GM10847 (cell line): ENCODE measurements around the gene RYR2.

ENCODE experiments used
- POLR2A ChIP-seq: IDR thresholded peaks from 2 replicates; pipeline ENCODE4 v1.6.1; 2011; ENCODE audit not compliant: insufficient read length; ENCODE audit errors: extremely low read depth

The RYR2 gene

DNA sequence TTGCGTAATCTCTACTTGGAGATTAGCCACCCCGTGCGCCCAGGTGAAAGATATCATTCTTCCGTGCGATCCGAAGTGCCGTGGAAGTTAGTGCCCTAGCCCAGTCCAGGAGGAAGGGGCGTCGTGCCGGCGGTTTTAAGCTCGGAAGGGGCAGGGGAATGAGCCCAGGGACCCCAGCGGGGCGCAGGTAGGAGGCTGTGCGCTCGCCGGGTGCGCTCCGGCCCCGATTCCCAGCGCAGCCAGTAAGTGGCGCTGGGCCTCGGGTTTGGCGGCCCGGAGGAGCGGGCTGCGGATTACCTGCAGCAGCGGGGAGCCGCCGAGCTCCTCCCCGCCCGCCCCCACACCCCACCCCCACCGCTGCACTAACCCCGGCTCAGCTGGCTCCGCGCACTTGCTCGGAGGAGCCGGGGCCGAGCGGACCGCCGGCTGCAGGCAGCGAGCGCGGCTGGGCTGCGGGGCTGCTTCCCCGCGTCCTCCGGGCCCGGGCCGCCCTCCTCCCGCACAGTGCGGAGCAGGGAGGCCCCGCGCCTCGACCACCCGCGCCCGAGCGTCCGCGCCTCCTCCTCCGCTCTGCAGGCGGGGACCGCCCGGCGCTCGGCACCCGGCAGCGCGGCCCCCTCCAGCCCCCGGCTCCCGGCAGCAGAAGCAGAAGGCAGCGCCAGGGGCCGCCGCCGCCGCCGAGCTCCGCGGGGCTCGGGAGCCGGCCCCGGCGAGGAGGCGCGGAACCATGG lies at the start of gene RYR2:
RYR2 (plus strand) TSS at position 390 of the 731 bp plus-strand sequence; CDS start at position 728, 338 bp downstream.
- TF ChIP-seq POLR2A: no peak

DNA sequence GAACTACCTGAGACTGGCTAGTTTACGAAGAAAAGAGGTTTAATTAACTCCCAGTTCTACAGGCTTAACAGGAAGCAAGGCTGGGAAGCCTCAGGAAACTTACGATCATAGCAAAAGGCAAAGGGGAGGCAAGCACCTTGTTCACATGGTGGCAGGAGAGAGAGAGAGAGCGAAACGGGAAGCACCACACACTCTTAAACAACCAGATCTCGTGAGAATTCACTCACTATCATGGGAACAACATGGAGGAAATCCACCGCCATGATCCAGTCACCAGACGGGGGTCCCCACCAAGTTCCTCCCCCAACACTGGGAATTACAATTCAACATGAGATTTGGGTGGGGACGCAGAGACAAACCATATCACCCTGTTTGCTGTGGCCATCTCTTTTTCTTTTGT lies 49.5 kb upstream of the RYR2 start:
- no peak for TF ChIP-seq POLR2A

DNA sequence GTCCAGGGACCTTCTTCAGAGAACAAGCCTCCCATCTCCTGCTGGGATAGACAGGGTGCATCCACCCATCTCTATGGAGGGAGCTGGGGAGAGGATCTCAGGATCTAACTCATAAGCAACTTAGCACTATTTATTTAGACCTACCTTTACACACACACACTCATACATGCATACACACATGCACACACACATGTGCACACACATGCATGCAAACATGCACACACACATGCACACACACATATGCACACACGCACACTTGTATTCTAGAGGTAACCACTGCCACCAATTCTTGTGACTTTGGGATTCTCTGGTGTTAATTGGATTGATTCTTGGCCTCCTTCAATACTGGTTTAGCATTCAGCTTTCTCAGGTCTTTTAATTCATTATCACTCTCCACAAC lies 47.5 kb upstream of the RYR2 start:
- no peak for TF ChIP-seq POLR2A

DNA sequence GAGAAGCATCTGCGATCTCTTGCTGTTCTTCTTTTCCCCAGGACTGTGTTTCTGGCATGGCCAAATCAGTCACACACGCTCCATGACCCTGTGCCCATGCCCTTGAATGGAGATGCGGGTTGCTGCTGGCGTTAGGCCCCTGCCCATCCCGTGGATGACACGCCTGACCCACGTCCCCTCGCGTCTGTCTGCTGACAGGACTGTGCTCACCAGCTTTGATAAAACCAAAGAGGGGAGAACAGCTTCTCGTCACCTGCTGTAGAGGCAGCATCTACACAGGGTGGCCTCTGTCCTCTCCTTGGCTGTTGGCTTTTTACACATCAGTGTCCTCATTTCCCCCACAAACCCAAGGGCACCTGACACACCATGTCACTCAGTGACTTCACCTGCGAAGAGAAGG lies 44.6 kb upstream of the RYR2 start:
- no peak for TF ChIP-seq POLR2A

GRCh38 chr1:236997882-236998281 lies 44.1 kb upstream of the RYR2 start:
- no peak for TF ChIP-seq POLR2A

- no peak for TF ChIP-seq POLR2A
Observed at GRCh38 chr1:236998546-236998945, 43.4 kb upstream of the RYR2 start.

- TF ChIP-seq POLR2A: no peak
Observed at GRCh38 chr1:237000191-237000590, 41.8 kb upstream of the RYR2 start.

- TF ChIP-seq POLR2A: no peak
Observed at GRCh38 chr1:237003516-237003915, 38.5 kb upstream of the RYR2 start.

DNA sequence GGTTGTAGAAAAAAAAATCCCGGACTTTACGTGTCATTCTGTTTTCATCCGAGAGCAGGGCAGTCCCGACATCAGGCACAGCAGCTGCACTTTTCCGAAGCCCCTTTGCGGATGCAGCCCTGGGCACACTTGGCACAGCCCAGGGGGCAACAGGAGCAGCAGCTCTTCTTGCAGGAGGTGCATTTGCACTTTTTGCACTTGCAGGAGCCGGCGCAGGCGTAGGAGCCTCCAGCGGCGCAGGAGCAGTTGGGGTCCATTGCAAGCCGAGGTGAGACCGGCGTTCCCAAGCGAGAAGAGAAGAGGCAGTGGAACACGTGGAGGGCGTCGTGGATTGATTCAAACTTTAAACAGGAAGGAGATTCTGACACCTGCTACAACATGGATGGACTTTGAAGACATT lies 37.9 kb upstream of the RYR2 start, which contains the start of gene MT1HL1:
MT1HL1 (minus strand) TSS at position 326 of the 400 bp plus-strand sequence; CDS start at position 257, 69 bp downstream.
- TF ChIP-seq POLR2A: no peak

GRCh38 chr1:237005674-237006073 lies 36.3 kb upstream of the RYR2 start:
- no peak for TF ChIP-seq POLR2A

DNA sequence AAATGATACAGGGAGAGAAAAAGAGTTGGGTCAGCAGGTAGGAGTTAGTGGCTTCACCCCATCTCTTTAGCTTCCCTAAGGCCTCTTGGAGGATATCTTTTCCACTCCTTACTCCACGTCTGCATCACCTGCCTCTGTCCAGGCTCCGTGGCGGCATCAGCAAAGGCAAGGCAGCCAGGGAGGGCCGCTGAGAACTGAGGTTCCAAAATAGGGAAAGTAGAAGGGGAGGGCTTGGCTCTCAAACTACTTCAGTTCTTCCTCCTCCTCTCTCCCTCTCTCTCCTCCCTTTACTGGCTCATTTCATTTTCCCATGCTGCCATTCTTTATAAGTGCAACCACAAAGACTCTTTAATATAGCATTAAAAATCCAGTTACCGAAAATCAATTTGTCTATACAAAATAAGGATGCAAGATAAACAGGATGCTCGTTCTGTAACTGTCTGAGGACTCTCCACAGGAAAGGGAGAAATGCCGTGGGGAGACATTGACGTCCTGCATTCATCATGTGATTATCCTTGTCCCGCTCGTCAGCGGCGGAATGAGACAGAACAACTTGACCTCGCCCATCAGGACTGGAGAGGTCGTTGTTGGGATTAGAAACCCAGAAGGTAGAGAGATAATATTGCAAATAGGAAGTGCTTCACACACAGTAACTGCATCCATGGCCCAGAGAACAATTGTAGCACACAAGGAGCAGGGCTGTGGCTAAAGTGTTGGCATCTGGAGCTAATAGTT lies 34.7 kb upstream of the RYR2 start:
- TF ChIP-seq POLR2A: no peak

DNA sequence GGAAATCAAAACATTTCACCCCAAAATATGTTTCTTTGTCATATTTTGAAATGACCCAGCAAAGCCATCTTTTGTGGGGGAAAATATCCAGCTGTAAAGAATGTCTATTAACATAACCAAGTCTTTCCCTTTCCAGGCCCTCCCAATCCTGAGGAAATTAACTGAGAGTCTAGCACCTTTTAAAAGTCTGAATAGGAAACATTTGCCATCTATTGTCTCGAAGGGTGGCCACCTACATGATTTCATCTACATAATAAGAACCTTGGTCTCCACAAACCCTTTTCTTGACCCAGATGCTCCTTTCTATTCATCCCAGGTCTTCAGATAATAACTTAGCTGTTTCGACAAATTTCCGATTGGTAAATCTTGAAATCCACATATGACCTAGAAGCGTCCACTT lies 32.4 kb upstream of the RYR2 start:
- TF ChIP-seq POLR2A: no peak

- TF ChIP-seq POLR2A: no peak
Observed at GRCh38 chr1:237011432-237011831, 30.6 kb upstream of the RYR2 start.

DNA sequence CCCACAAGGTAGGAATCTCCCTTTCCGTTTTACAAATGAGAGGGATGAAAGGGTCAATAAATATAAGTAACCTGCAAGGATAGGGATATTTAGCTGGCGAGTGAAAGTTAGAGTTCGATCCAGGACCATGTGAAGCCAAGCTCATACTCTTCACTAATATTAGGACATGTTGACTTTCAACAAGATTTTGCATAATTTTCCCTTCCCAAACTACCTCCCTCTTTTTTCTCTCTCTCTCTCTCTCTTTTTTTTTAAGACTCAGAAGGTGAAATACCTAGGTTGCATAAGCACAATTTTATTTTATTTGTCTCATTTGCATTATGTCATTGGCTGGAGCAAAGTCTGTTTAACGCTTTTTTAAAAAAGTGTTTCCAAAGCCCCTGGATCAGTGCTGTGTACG lies 29.6 kb upstream of the RYR2 start:
- no peak for TF ChIP-seq POLR2A

GRCh38 chr1:237012788-237013383 lies 29.1 kb upstream of the RYR2 start:
- TF ChIP-seq POLR2A: no peak

GRCh38 chr1:237013608-237014007 lies 28.4 kb upstream of the RYR2 start:
- TF ChIP-seq POLR2A: no peak
